Measurements from ENCODE around the gene GUK1. TPM values are rescaled to one million over a fixed set of nuclear protein-coding genes. Genes with fewer than 3 reads are reported as not detected.
"Not testable (repeated sequence)": the region's sequence is repeated elsewhere in the genome, so short reads cannot be mapped to it uniquely, and the experiment has no call there.

GUK1 gene
- total RNA-seq, 2 experiments from 2014 or later = 229 to 239 TPM

GRCh38 chr1:228172591-228173527, 32.8 kb downstream of the GUK1 start:
- no peaks in the 10 kb centered on the region for H3K27me3 Mint-ChIP-seq
- ChIA-PET CTCF (interaction anchor here (1.0 to 1.4 kb wide), 2 partner anchors 8 to 173 kb away, joined by 3 to 8 read pairs; partner anchors contain the start of gene IBA57), POLR2A (interaction anchor here (1.2 kb wide), 1 partner anchor 103 kb away, joined by 3 read pairs; no protein-coding TSS in a partner anchor)
- no peaks in the 10 kb centered on the region for H3K36me3 Mint-ChIP-seq
- no peak overlapping the region for H3K27ac Mint-ChIP-seq
- H3K4me1 Mint-ChIP-seq (ENCODE audit: low read depth) = peaks cover 6% of the 10 kb centered on the region
- H3K9me3 Mint-ChIP-seq = no peaks in the 10 kb centered on the region
- H3K4me3 Mint-ChIP-seq = no peak overlapping the region
- intact Hi-C loops (cut with micrococcal nuclease) = no loop called here
- no peak for DNase-seq

GRCh38 chr1:228173528-228174481, 33.7 kb downstream of the GUK1 start:
- H3K27me3 Mint-ChIP-seq; H3K4me3 Mint-ChIP-seq; H3K36me3 Mint-ChIP-seq; intact Hi-C loops (cut with micrococcal nuclease); H3K4me1 Mint-ChIP-seq (ENCODE audit: low read depth); H3K9me3 Mint-ChIP-seq; H3K27ac Mint-ChIP-seq: not testable (repeated sequence)
- ChIA-PET CTCF (interaction anchor here (0.5 to 1.4 kb wide), 3 partner anchors 9 to 298 kb away, joined by 3 to 8 read pairs (median 3); partner anchors contain the start of gene IBA57), POLR2A (interaction anchor here (1.2 to 1.3 kb wide), 2 partner anchors 8 to 102 kb away, joined by 3 to 4 read pairs; partner anchors contain the start of gene IBA57)
- peak; percentile 41 for DNase-seq

- DNase-seq = peak; percentile 45
- POLR2A ChIA-PET = interaction anchor here (1.2 to 1.3 kb wide), 2 partner anchors 9 to 101 kb away, joined by 3 to 4 read pairs; partner anchors contain the start of gene IBA57
- Mint-ChIP-seq H3K4me1 (ENCODE audit: low read depth) (peaks cover 2% of the 10 kb centered on the region), H3K27ac (no peak overlapping the region), H3K9me3 (no peaks in the 10 kb centered on the region), H3K36me3 (no peaks in the 10 kb centered on the region), H3K27me3 (no peaks in the 10 kb centered on the region), H3K4me3 (no peak overlapping the region)
- CTCF ChIA-PET = interaction anchor here (0.7 to 1.4 kb wide), 2 partner anchors 9 to 283 kb away, joined by 3 to 8 read pairs; partner anchors contain the start of gene IBA57
- intact Hi-C loops (cut with micrococcal nuclease) = no loop called here
These were observed 34.6 kb downstream of the GUK1 start for GRCh38 chr1:228174482-228175315.

- DNase-seq = no peak
- ChIA-PET POLR2A (no interaction called here), CTCF (no interaction called here)
- H3K27ac Mint-ChIP-seq = no peak overlapping the region
- no peaks in the 10 kb centered on the region for H3K27me3 Mint-ChIP-seq
- no peaks in the 10 kb centered on the region for H3K36me3 Mint-ChIP-seq
- no peak overlapping the region for H3K4me3 Mint-ChIP-seq
- intact Hi-C loops (cut with micrococcal nuclease) = no loop called here
- H3K4me1 Mint-ChIP-seq (ENCODE audit: low read depth) = peaks cover 2% of the 10 kb centered on the region
- H3K9me3 Mint-ChIP-seq = no peaks in the 10 kb centered on the region
These were observed 35.4 kb downstream of the GUK1 start for GRCh38 chr1:228175316-228176023.

- Mint-ChIP-seq H3K4me1 (ENCODE audit: low read depth) (peaks cover 2% of the 10 kb centered on the region), H3K27ac (no peak overlapping the region)
- POLR2A ChIA-PET = no interaction called here
These were observed 35.9 kb downstream of the GUK1 start for GRCh38 chr1:228176024-228176395.

GRCh38 chr1:228176461-228177182, 36.5 kb downstream of the GUK1 start:
- H3K4me3 Mint-ChIP-seq = no peak overlapping the region
- no peak overlapping the region for H3K27ac Mint-ChIP-seq
- POLR2A ChIA-PET = no interaction called here
- DNase-seq = no peak
- CTCF ChIA-PET = interaction anchor here (0.6 kb wide), 1 partner anchor 8 kb away, joined by 3 read pairs; no protein-coding TSS in a partner anchor
- H3K4me1 Mint-ChIP-seq (ENCODE audit: low read depth) = peaks cover 2% of the 10 kb centered on the region
- no peaks in the 10 kb centered on the region for H3K36me3 Mint-ChIP-seq
- intact Hi-C loops (cut with micrococcal nuclease) = no loop called here
- H3K9me3 Mint-ChIP-seq = no peaks in the 10 kb centered on the region
- no peaks in the 10 kb centered on the region for H3K27me3 Mint-ChIP-seq

More at GRCh38 chr1:228176024-228176395, 35.9 kb downstream of the GUK1 start:
- Mint-ChIP-seq H3K27me3 (no peaks in the 10 kb centered on the region), H3K36me3 (no peaks in the 10 kb centered on the region), H3K9me3 (no peaks in the 10 kb centered on the region), H3K4me3 (no peak overlapping the region)
- intact Hi-C loops (cut with micrococcal nuclease) = no loop called here
- no peak for DNase-seq
- CTCF ChIA-PET = no interaction called here

GRCh38 chr1:228177183-228177475, 37.0 kb downstream of the GUK1 start:
- intact Hi-C loops (cut with micrococcal nuclease) = no loop called here
- Mint-ChIP-seq H3K27me3 (no peaks in the 10 kb centered on the region), H3K36me3 (no peaks in the 10 kb centered on the region), H3K27ac (no peak overlapping the region), H3K4me1 (ENCODE audit: low read depth) (peaks cover 2% of the 10 kb centered on the region), H3K4me3 (no peak overlapping the region), H3K9me3 (no peaks in the 10 kb centered on the region)
- CTCF ChIA-PET = interaction anchor here (0.6 to 1.0 kb wide), 2 partner anchors 9 to 12 kb away, joined by 3 read pairs; no protein-coding TSS in a partner anchor
- no peak for DNase-seq
- POLR2A ChIA-PET = no interaction called here

GRCh38 chr1:228177721-228178710, 37.9 kb downstream of the GUK1 start:
- intact Hi-C loops (cut with micrococcal nuclease) = no loop called here
- Mint-ChIP-seq H3K27me3 (no peaks in the 10 kb centered on the region), H3K9me3 (no peaks in the 10 kb centered on the region), H3K36me3 (no peaks in the 10 kb centered on the region), H3K27ac (no peak overlapping the region), H3K4me3 (no peak overlapping the region), H3K4me1 (ENCODE audit: low read depth) (no peaks in the 10 kb centered on the region)
- DNase-seq = no peak
- CTCF ChIA-PET = interaction anchor here (1.0 kb wide), 1 partner anchor 13 kb away, joined by 3 read pairs; no protein-coding TSS in a partner anchor
- POLR2A ChIA-PET = no interaction called here

GRCh38 chr1:228178737-228179684, 38.9 kb downstream of the GUK1 start:
- CTCF ChIA-PET = no interaction called here
- H3K27ac Mint-ChIP-seq = no peak overlapping the region
- H3K27me3 Mint-ChIP-seq = no peaks in the 10 kb centered on the region
- POLR2A ChIA-PET = no interaction called here
- no peaks in the 10 kb centered on the region for H3K9me3 Mint-ChIP-seq
- H3K4me1 Mint-ChIP-seq (ENCODE audit: low read depth) = no peaks in the 10 kb centered on the region
- DNase-seq = no peak
- intact Hi-C loops (cut with micrococcal nuclease) = no loop called here
- no peaks in the 10 kb centered on the region for H3K36me3 Mint-ChIP-seq
- H3K4me3 Mint-ChIP-seq = no peak overlapping the region
